ENCODE results near the gene MUC2. TPM values are rescaled to one million over a fixed set of nuclear protein-coding genes. Genes with fewer than 3 reads are reported as not detected.
A peak's percentile ranks its signal among the peaks of the same experiment; 100 is the strongest.

Gene MUC2
- total RNA-seq, 2 donors from 2014 or later = 0.05 TPM; not detected in 1

GRCh38 chr11:1123970-1124369, 49.3 kb downstream of the MUC2 start:
- DNase-seq (ENCODE audit: low spot score) = peak; percentile 50
- intact Hi-C loops (cut with DNase I) = no loop called here

Other genes with a start within 250 kb of the MUC2 start
- 1 to 10 TPM; 3.5 to 4.3 TPM for gene CRACR2B, start 247.0 kb upstream of the MUC2 start, total RNA-seq
- gene CD151, start 241.9 kb upstream of the MUC2 start, total RNA-seq = 100 to 1,000 TPM; 473 to 490 TPM
- 10 to 100 TPM; 63.9 to 91.4 TPM for gene POLR2L, start 232.3 kb upstream of the MUC2 start, total RNA-seq
- gene TSPAN4, start 232.0 kb upstream of the MUC2 start, total RNA-seq = 10 to 100 TPM; 75.7 to 97.3 TPM
- 10 to 100 TPM; 57.9 to 88.5 TPM for gene CHID1, start 164.1 kb upstream of the MUC2 start, total RNA-seq
- 100 to 1,000 TPM in 1 of 2 donors, 10 to 100 TPM in 1; 83.5 to 117 TPM for gene AP2A2, start 149.0 kb upstream of the MUC2 start, total RNA-seq
- gene MUC6, start 38.2 kb upstream of the MUC2 start, total RNA-seq = not detected
- gene MUC5AC, start 83.1 kb downstream of the MUC2 start, total RNA-seq = not detected
- under 1 TPM in 1 of 2 donors, not detected in 1; 0.69 TPM for gene MUC5B, start 148.2 kb downstream of the MUC2 start, total RNA-seq
- 10 to 100 TPM; 44.1 to 46.4 TPM for gene TOLLIP, start 234.8 kb downstream of the MUC2 start, total RNA-seq

Measured in posterior vena cava (tissue), 2 donors.